Astrocyte of the cerebellum (primary cell): Measurements from ENCODE around the gene PPDPF.

ENCODE experiments used
- DNase-seq: peaks from one replicate; pipeline ENCODE4 v3.0.0-alpha.2; 2011; ENCODE audit warnings: low read depth
- H3K4me3 ChIP-seq: 2 replicates; pipeline ENCODE4 v1.5.1; 2011; ENCODE audit warnings: mild to moderate bottlenecking, low read depth, low read length, moderate library complexity
- in situ Hi-C: cut with HindIII; loops from 2 replicates; pipeline ENCODE4 v1.10.0; 2017; ENCODE audit warnings: low sequenced_read_pairs
- TF ChIP-seq, protein P1 (sequence below): IDR thresholded peaks from 2 replicates; pipeline ENCODE4 v1.5.1; 2012; ENCODE audit warnings: low read length, low read depth, moderate library complexity, mild to moderate bottlenecking; ENCODE audit errors: missing control alignments

Gene PPDPF

DNA sequence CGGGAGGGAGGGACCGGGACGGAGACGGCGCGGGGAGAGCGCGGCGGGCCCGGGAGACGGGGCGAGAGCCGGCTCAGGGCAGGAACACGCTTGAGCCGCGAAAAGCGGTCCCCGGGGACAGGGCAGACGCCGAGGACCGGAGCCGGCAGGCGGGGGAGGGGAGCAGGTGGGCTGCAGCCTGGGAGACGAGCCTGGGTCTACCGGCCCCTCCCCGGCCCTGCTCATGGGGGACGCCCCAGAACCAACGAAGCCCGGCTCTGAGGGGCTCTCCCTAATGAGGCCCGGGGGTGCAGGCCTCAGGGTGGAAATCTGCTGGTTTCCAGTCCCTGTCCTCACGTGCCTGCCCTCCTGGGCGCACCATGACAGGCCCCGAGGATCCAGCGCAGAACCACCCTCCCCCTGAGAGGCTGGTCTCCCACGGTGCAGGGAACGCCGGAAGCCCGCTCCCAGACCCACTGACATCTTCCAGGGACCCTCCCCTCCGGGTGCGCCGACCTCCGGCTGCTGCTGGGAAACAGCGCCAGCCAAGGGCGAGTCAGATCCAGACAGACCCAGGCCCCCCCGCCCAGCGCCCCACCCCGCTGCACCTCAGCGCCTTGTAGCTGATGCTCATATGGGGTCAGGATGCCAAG lies 21.1 kb upstream of the PPDPF start:
- H3K4me3 ChIP-seq, result no peak overlapping the region
- TF ChIP-seq, protein P1, sequence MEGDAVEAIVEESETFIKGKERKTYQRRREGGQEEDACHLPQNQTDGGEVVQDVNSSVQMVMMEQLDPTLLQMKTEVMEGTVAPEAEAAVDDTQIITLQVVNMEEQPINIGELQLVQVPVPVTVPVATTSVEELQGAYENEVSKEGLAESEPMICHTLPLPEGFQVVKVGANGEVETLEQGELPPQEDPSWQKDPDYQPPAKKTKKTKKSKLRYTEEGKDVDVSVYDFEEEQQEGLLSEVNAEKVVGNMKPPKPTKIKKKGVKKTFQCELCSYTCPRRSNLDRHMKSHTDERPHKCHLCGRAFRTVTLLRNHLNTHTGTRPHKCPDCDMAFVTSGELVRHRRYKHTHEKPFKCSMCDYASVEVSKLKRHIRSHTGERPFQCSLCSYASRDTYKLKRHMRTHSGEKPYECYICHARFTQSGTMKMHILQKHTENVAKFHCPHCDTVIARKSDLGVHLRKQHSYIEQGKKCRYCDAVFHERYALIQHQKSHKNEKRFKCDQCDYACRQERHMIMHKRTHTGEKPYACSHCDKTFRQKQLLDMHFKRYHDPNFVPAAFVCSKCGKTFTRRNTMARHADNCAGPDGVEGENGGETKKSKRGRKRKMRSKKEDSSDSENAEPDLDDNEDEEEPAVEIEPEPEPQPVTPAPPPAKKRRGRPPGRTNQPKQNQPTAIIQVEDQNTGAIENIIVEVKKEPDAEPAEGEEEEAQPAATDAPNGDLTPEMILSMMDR, result no peak
- DNase-seq, result no peak
- in situ Hi-C loops, result no loop called here

DNA sequence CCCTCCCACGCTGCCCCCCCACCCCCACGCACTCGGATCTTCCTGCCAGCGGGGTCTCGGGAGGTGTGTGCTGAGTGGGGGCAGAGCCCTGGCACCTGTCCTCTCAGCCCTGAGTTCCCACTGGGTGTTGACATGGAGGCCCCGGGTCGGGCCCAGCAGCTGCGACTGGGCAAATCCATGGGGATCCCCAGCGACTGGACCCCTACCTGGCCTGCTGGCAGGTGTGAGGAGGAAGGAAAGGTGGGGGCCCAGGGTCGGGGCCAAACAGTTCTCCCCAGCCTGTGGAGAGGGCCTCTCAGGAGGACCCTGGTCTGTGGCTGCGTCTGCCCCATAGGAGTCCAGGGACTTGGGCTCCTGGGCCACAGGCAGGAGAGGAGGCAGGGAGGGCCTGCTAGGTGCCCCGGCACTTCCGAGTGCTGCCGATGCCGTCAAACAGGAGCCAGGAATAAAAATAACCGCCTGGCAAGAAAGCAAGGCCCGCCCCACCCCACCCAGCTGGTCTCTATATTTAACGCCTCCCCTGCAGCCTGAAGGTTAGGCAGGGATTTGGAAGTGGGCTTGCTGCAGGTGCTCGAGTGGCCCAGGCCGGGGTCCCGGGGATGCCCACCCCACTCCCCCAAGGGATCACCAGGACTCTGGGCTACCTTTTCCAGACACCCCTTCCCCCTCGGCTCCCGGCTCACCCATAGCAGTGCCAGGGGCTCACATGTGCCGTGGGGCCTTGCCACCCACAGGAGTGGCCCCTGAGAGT lies 20.2 kb upstream of the PPDPF start:
- H3K4me3 ChIP-seq, result no peak overlapping the region
- TF ChIP-seq, protein P1, result no peak
- in situ Hi-C loops, result no loop called here
- DNase-seq, result no peak

DNA sequence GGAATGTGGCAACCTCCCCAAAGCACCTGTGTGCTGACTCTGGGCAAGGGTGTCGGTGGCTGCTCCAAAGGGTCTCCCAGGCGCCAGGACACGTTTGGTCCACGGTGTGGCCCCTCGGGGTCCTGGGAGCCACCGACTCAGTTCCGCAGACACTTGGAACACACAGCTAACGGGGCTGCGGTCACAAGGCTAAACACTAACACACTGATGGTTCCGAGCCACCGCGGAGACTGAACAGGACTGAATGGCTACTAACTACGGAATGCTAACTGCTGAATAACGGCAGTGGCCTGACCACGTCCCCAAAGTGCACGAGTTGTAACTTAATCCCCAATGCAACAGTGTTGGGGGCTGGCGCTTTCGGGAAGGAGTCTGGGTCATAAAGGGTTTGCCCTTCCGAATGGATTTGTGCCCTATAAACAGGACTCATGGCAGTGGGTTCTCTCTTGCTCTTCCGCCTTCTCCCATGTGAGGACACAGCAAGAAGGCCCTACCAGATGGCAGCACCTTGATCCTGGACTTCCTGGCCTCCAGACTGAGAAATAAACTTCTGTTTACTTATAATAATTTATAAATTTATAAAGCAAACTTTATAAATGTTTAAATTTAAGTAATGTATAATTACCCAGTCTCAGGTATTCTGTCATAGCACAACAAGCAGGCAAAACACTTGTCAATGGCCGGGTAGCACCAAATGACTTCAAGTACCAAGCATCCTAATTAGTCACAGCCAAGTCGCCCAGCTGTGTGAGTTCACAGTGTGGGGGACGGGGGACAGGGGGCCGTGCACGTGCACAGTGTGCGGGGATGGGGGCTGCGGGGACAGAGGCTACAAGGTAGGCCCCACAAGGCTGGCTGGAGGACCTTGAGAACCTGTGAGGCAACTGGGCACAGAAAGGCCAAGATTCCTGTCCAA lies 19.4 kb upstream of the PPDPF start:
- H3K4me3 ChIP-seq, result no peak overlapping the region
- TF ChIP-seq, protein P1, result no peak
- in situ Hi-C loops, result no loop called here
- no peak for DNase-seq

DNA sequence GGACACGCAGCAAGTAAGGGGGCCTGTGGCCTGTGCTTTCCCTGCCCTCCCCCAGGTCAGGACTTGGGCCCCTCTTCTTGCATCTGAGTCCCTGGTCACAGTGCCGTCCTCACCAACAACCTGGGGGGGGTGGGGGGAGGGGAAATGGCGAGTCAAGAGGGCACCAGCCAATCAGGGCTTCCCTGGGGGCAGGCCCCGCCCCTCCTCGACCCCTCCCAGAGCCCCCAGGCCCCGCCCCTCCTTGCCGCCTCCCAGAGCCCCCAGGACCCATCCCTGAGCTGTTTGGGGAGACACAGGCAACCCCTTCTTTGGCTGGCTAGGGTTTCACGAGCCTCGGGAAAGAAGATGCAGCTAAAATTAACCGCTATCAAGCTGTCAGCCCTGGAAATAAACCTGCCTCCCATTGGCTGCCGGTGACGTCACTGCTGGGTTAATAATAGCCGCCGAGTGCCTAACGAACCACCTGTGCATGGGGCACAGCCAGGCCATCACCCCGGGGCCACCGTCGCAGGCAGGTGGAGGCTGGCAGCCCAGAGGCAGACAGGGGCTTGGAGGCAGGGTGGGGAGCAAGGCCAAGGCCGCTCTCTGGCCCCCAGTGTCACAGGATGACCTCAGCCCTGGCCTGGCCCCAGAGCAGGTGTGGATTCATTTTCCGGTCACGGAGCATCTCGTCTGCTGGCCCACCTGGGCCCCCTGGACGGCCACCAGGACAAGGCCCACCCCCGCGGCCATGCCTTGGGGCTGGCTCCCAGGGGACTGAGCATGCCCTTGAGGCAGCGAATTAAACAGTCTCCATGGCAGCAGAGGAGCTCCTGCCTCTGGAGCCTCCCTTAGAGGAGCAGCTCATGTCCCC lies 18.5 kb upstream of the PPDPF start:
- DNase-seq, result no peak
- TF ChIP-seq, protein P1, result no peak
- no peak overlapping the region for H3K4me3 ChIP-seq
- in situ Hi-C loops, result no loop called here

DNA sequence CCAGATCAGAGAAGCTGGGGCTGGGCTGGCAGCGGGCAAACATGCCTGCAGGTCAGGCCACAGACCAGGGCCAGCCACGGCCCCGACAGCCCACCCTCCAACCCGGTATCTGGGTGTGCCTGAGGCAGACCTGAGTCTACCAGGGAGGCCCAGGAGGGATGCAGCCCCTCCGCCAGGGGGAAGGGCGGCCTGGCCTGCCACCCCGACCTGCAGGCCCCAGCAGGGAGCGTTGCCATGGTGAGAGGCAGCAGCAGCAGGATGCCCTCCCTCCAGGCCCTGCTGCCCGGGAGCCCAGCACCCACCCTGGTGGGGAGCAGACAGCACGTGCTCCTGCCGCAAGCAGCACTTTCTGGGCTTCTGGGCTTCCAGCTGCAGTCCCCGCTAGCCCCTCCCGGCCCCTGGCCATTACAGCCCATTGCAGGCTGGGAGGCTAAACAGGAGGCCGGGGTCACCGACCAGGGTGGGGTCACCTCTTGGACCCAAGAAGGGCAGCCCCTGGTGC lies 17.8 kb upstream of the PPDPF start:
- TF ChIP-seq, protein P1, result no peak
- no peak overlapping the region for H3K4me3 ChIP-seq
- DNase-seq, result no peak
- in situ Hi-C loops, result no loop called here

DNA sequence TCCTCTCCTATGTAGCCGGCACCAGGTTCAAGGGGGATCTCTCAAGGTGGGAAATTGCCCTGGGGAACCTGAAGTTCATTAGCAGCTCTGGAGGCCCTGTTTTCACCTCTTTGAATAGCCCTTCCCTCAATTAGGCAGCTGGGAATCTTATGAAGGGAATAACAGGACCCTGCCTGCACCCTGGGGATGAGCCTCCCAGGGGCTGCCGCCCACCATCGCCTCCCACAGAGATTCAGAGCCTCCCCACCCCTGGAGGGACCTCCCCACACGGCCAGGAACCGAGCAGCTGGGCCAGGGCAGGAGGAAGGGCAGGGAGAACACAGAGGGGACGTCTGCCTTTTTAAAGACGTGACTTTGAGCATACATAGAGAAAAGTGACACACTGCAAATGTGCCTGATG lies 17.0 kb upstream of the PPDPF start:
- TF ChIP-seq, protein P1, result no peak
- H3K4me3 ChIP-seq, result no peak overlapping the region
- in situ Hi-C loops, result no loop called here
- no peak for DNase-seq
